ENCODE results near the gene ERC2. TPM values are rescaled to one million over a fixed set of nuclear protein-coding genes. Genes with fewer than 3 reads are reported as not detected.

Gene ERC2
- total and polyA plus RNA-seq, 2 of the 13 experiments (the other 11 are each of a cell fraction or from before 2014, with no cell fraction given): 0.16 to 0.22 TPM

DNA sequence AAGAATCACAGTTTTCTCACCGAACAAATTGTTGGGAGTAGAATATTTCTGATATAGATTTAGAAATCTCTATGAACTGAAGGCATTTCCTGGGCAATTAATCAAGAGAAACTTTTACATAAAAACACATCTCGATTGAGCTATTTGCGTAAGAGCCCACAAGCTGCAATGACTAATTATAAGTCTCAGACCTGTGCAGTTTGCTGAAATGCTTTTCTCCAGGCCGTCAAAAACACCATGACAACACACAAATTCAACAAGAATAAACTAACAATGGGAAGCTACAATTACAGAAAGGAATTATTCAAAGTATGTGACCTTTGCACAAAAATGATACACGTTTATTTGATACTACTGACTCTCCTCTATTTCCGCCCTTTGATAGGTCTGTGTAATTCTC, 499.9 kb downstream of the ERC2 start:
- no peaks in the 10 kb centered on the region for H3K27me3 ChIP-seq (ENCODE audit: control insufficient read depth in 1 of 2, insufficient read depth in 2 of 2, low read length in 2 of 2)
- no peaks in the 10 kb centered on the region for H3K9me3 ChIP-seq (ENCODE audit: low read length)
- DNase-seq (ENCODE audit: low spot score) (no peak), ATAC-seq (no peak), FAIRE-seq (no peak)
- no peaks in the 10 kb centered on the region for H3K4me1 ChIP-seq (ENCODE audit: insufficient read depth, low read length)
- no peak overlapping the region for H3K9ac ChIP-seq (ENCODE audit: insufficient read depth, low read depth, low read length)
- 22% methylated on average over 6 of the region's 6 CpGs for WGBS (ENCODE audit: low lambda C conversion rate)
- no peak for TF ChIP-seq CCAR2 (optimal IDR thresholded peaks at IDR 0.05; ENCODE audit: low read depth, low read length)
- H3K4me2 ChIP-seq (ENCODE audit: low read depth, low read length): no peak overlapping the region
- no peak overlapping the region for H3K27ac ChIP-seq (ENCODE audit: extremely low read length, insufficient read depth, low read length)
- no peaks in the 10 kb centered on the region for H3K79me2 ChIP-seq (ENCODE audit: insufficient read depth, low read length)
- in situ Hi-C loops (cut with HindIII; ENCODE audit: extremely low pct_ligation_motif_present, low pct_unique_long_range_greater_than_20kb) (no loop called here), intact Hi-C loops (cut with micrococcal nuclease; ENCODE audit: unreplicated experiment) (no loop called here)
- no peaks in the 10 kb centered on the region for H4K20me1 ChIP-seq (ENCODE audit: insufficient read depth, low read length)
- no peaks in the 10 kb centered on the region for H3K36me3 ChIP-seq (replicated peaks in 1 of 2; ENCODE audit: control insufficient read depth in 1 of 2, insufficient read depth in 2 of 2, low read length in 2 of 2)
- CTCF ChIA-PET (ENCODE audit: low intra/inter-chr PET ratio, low total read pairs): no interaction called here
- no peak overlapping the region for H2AFZ ChIP-seq (ENCODE audit: low read length)
- BruUV-seq (replicated peaks): no TSS peak
- H3K4me3 ChIP-seq (replicated peaks in 1 of 3; ENCODE audit: insufficient read depth in 1 of 3, low read depth in 2 of 3, low read length in 3 of 3): no peak overlapping the region
- POLR2A ChIA-PET: no interaction called here

DNA sequence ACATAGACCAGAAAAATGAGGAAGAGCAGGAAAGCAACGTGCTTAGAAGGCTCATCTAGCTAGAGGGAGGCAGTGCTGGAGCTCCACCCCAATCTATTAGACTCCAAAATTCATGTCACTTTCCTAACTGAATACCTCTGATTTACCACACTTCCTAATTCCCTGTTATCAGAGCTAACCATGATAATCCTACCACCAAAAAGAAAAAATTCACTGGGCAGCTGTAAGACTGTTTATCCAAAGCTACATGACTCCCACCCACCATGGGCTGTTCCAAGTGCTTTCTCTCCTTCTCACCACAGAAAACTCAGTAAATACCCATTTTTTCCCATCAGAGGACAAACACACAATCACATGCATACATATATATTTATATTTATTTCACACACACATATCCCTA, 501.7 kb downstream of the ERC2 start:
- in situ Hi-C loops (cut with HindIII; ENCODE audit: extremely low pct_ligation_motif_present, low pct_unique_long_range_greater_than_20kb): no loop called here
- BruUV-seq (replicated peaks): no TSS peak
- H3K4me3 ChIP-seq (replicated peaks in 1 of 3; ENCODE audit: insufficient read depth in 1 of 3, low read depth in 2 of 3, low read length in 3 of 3): no peak overlapping the region

More for the DNA sequence above, 501.7 kb downstream of the ERC2 start:
- 9% methylated on average over 1 of the region's 1 CpG for WGBS (ENCODE audit: low lambda C conversion rate)
- Histone ChIP-seq H3K27ac (ENCODE audit: extremely low read length, insufficient read depth, low read length) (no peak overlapping the region), H3K9me3 (ENCODE audit: low read length) (no peaks in the 10 kb centered on the region), H3K79me2 (ENCODE audit: insufficient read depth, low read length) (no peaks in the 10 kb centered on the region), H3K9ac (ENCODE audit: insufficient read depth, low read depth, low read length) (no peak overlapping the region), H4K20me1 (ENCODE audit: insufficient read depth, low read length) (no peaks in the 10 kb centered on the region), H3K36me3 (replicated peaks in 1 of 2; ENCODE audit: control insufficient read depth in 1 of 2, insufficient read depth in 2 of 2, low read length in 2 of 2) (no peaks in the 10 kb centered on the region), H3K4me2 (ENCODE audit: low read depth, low read length) (no peak overlapping the region), H2AFZ (ENCODE audit: low read length) (no peak overlapping the region), H3K27me3 (ENCODE audit: control insufficient read depth in 1 of 2, insufficient read depth in 2 of 2, low read length in 2 of 2) (no peaks in the 10 kb centered on the region), H3K4me1 (ENCODE audit: insufficient read depth, low read length) (no peaks in the 10 kb centered on the region)
- FAIRE-seq: no peak
- TF ChIP-seq ZNF768 (CRISPR knock-in tag; IDR thresholded peaks at IDR 0.05): no peak
- TF ChIP-seq ZNF670 (CRISPR knock-in tag; IDR thresholded peaks at IDR 0.05; ENCODE audit: borderline replicate concordance): no peak
- TF ChIP-seq BHLHE40 (IDR thresholded peaks at IDR 0.05; ENCODE audit: low read length): no peak
- no peak for TF ChIP-seq POLR2A (IDR thresholded peaks at IDR 0.05; ENCODE audit: insufficient read depth in 1 of 2, low read depth in 2 of 2, low read length in 2 of 2)
- TF ChIP-seq, protein P1, sequence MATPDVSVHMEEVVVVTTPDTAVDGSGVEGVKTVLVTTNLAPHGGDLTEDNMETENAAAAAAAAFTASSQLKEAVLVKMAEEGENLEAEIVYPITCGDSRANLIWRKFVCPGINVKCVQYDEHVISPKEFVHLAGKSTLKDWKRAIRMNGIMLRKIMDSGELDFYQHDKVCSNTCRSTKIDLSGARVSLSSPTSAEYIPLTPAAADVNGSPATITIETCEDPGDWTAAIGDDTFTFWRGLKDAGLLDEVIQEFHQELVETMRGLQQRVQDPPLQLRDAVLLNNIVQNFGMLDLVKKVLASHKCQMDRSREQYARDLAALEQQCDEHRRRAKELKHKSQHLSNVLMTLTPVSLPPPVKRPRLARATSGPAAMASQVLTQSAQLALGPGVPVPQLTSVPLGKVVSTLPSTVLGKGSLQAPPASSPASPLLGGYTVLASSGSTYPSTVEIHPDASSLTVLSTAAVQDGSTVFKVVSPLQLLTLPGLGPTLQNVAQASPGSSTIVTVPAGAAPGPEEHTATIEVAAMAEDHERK (CRISPR knock-in tag; IDR thresholded peaks at IDR 0.05; ENCODE audit: low read depth): no peak
- TF ChIP-seq KMT2B (CRISPR knock-in tag; IDR thresholded peaks at IDR 0.05): no peak
- TF ChIP-seq, protein P2, sequence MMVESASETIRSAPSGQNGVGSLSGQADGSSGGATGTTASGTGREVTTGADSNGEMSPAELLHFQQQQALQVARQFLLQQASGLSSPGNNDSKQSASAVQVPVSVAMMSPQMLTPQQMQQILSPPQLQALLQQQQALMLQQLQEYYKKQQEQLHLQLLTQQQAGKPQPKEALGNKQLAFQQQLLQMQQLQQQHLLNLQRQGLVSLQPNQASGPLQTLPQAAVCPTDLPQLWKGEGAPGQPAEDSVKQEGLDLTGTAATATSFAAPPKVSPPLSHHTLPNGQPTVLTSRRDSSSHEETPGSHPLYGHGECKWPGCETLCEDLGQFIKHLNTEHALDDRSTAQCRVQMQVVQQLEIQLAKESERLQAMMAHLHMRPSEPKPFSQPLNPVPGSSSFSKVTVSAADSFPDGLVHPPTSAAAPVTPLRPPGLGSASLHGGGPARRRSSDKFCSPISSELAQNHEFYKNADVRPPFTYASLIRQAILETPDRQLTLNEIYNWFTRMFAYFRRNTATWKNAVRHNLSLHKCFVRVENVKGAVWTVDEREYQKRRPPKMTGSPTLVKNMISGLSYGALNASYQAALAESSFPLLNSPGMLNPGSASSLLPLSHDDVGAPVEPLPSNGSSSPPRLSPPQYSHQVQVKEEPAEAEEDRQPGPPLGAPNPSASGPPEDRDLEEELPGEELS (CRISPR knock-in tag; IDR thresholded peaks at IDR 0.05): no peak
- ATAC-seq: no peak
- intact Hi-C loops (cut with micrococcal nuclease; ENCODE audit: unreplicated experiment): no loop called here
- ChIA-PET CTCF (ENCODE audit: low intra/inter-chr PET ratio, low total read pairs) (no interaction called here), POLR2A (no interaction called here)
- DNase-seq (ENCODE audit: low spot score): no peak
